Calu3 (cell line): ENCODE results near the gene RRM2. TPM values are rescaled to one million over a fixed set of nuclear protein-coding genes. Genes with fewer than 3 reads are reported as not detected.
A peak's percentile ranks its signal among the peaks of the same experiment; 100 is the strongest.

Source experiments
- BruUV-seq: library from RNA; stranded (reverse); fragments of 400-500 nt; replicated peaks from 2 replicates; lab custom pipeline; 2021; lab: Mats Ljungman, UMichigan
- CTCF ChIA-PET: fragments of 300-600 bp; sonication (Branson Sonifier 250); formaldehyde crosslinking; loops from one replicate; lab custom pipeline; 2022; ENCODE audit warnings: antibody characterized with exemption; lab: Charles Lee
- DNase-seq: peaks from one replicate; pipeline ENCODE4 v3.0.0; 2022
- H3K27ac Mint-ChIP-seq: one replicate; pipeline ENCODE4 v1.8.0; 2022; ENCODE audit warnings: mixed read lengths; ENCODE audit not compliant: unreplicated experiment
- H3K27me3 Mint-ChIP-seq: one replicate; pipeline ENCODE4 v1.8.0; 2022; ENCODE audit warnings: mixed read lengths; ENCODE audit not compliant: unreplicated experiment
- H3K36me3 Mint-ChIP-seq: one replicate; pipeline ENCODE4 v1.8.0; 2022; ENCODE audit warnings: mild to moderate bottlenecking, moderate library complexity, mixed read lengths; ENCODE audit not compliant: insufficient read depth, unreplicated experiment
- H3K4me1 Mint-ChIP-seq: one replicate; pipeline ENCODE4 v1.8.0; 2022; ENCODE audit warnings: mild to moderate bottlenecking, low read depth, mixed read lengths; ENCODE audit not compliant: unreplicated experiment
- H3K4me3 Mint-ChIP-seq: one replicate; pipeline ENCODE4 v1.8.0; 2022; ENCODE audit warnings: mild to moderate bottlenecking, low read depth, moderate library complexity, mixed read lengths; ENCODE audit not compliant: unreplicated experiment
- H3K9me3 Mint-ChIP-seq: one replicate; pipeline ENCODE4 v1.8.0; 2022; ENCODE audit warnings: low read depth, mixed read lengths; ENCODE audit not compliant: unreplicated experiment
- CTCF ChIP-seq: fragments of 200-600 bp; IDR thresholded peaks from one replicate; pipeline ENCODE4 v1.8.0; 2022; ENCODE audit warnings: antibody characterized with exemption; ENCODE audit not compliant: unreplicated experiment
- intact Hi-C: fragments of 100-400 bp; cut with micrococcal nuclease; formaldehyde crosslinking; loops from one replicate; pipeline ENCODE4 v1.10.0; 2022; ENCODE audit not compliant: unreplicated experiment
- total RNA-seq: library from RNA; stranded (reverse); gene quantifications from 2 replicates; pipeline ENCODE4 v1.2.3, GENCODE V29; 2022

Gene RRM2
- total RNA-seq, 1 experiment from 2014 or later, result 154 TPM

GRCh38 chr2:10083692-10084211, 38.8 kb upstream of the RRM2 start:
- Mint-ChIP-seq H3K9me3 (no peaks in the 10 kb centered on the region), H3K4me3 (no peak overlapping the region), H3K4me1 (peaks cover 51% of the 10 kb centered on the region), H3K27me3 (peaks cover 51% of the 10 kb centered on the region), H3K36me3 (peaks cover 4% of the 10 kb centered on the region), H3K27ac (no peak overlapping the region)
- intact Hi-C loops, result no loop called here
- BruUV-seq, result no TSS peak
- DNase-seq, result no peak
- CTCF ChIA-PET, result no interaction called here
- no peak for TF ChIP-seq CTCF

GRCh38 chr2:10084223-10084865, 38.2 kb upstream of the RRM2 start:
- H3K9me3 Mint-ChIP-seq, result no peaks in the 10 kb centered on the region
- TF ChIP-seq CTCF, result no peak
- H3K4me3 Mint-ChIP-seq, result no peak overlapping the region
- no peak overlapping the region for H3K27ac Mint-ChIP-seq
- DNase-seq, result no peak
- CTCF ChIA-PET, result interaction anchor here (1.4 to 1.8 kb wide), 2 partner anchors 13 to 27 kb away, joined by 5 to 23 read pairs; no protein-coding TSS in a partner anchor
- no TSS peak for BruUV-seq
- peaks cover 45% of the 10 kb centered on the region for H3K27me3 Mint-ChIP-seq
- no peaks in the 10 kb centered on the region for H3K36me3 Mint-ChIP-seq
- H3K4me1 Mint-ChIP-seq, result peaks cover 49% of the 10 kb centered on the region
- intact Hi-C loops, result no loop called here

- intact Hi-C loops, result no loop called here
- no peaks in the 10 kb centered on the region for H3K9me3 Mint-ChIP-seq
- TF ChIP-seq CTCF, result no peak
- DNase-seq, result no peak
- H3K4me1 Mint-ChIP-seq, result peaks cover 57% of the 10 kb centered on the region
- H3K4me3 Mint-ChIP-seq, result no peak overlapping the region
- CTCF ChIA-PET, result interaction anchor here (0.6 to 1.8 kb wide), 7 partner anchors 12 to 378 kb away, joined by 3 to 23 read pairs (median 5); no protein-coding TSS in a partner anchor
- H3K27me3 Mint-ChIP-seq, result peaks cover 45% of the 10 kb centered on the region
- no TSS peak for BruUV-seq
- H3K27ac Mint-ChIP-seq, result no peak overlapping the region
- no peaks in the 10 kb centered on the region for H3K36me3 Mint-ChIP-seq
Observed at GRCh38 chr2:10085043-10085667, 37.4 kb upstream of the RRM2 start.

GRCh38 chr2:10085668-10086059, 36.9 kb upstream of the RRM2 start:
- Mint-ChIP-seq H3K9me3 (no peaks in the 10 kb centered on the region), H3K4me3 (peak overlapping the region; percentile 13), H3K36me3 (no peaks in the 10 kb centered on the region), H3K4me1 (peaks cover 61% of the 10 kb centered on the region), H3K27ac (no peak overlapping the region), H3K27me3 (peaks cover 44% of the 10 kb centered on the region)
- CTCF ChIA-PET, result interaction anchor here (0.6 to 1.8 kb wide), 7 partner anchors 12 to 378 kb away, joined by 3 to 23 read pairs (median 5); no protein-coding TSS in a partner anchor
- intact Hi-C loops, result no loop called here
- DNase-seq, result no peak
- TF ChIP-seq CTCF, result no peak
- BruUV-seq, result no TSS peak
